ENCODE data around the gene ASPG.

Gene ASPG

GRCh38 chr14:104076743-104077142, 8.8 kb upstream of the ASPG start:
- no peak for DNase-seq

DNA sequence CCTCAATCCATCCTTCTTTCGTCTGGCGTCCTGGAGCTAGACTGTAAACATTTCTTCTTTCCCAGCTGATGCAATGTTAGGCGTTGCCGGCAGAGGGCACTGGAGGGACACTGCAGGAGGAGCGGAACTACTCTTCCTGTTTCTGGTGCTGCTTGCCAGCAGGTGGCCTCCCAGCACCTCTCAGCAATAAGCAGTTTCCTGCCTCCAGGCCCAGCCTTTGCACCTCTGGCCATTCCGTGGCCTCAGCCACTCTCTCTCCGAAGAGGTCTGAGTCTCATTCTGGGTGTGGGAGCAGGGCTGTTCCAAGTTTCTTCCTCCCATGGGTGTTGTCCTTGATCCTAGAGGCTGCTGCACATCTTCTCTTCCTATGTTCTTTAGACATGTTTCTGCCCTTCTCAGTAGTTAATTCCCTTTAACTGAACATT, 7.5 kb upstream of the ASPG start:
- peak; percentile 80 for DNase-seq

- no peak for DNase-seq
These were observed 4.9 kb upstream of the ASPG start for GRCh38 chr14:104080376-104081260.

- no peak for DNase-seq
These were observed 4.2 kb upstream of the ASPG start for GRCh38 chr14:104081261-104081835.

- DNase-seq = no peak
These were observed 3.5 kb upstream of the ASPG start for GRCh38 chr14:104081951-104082464.

DNA sequence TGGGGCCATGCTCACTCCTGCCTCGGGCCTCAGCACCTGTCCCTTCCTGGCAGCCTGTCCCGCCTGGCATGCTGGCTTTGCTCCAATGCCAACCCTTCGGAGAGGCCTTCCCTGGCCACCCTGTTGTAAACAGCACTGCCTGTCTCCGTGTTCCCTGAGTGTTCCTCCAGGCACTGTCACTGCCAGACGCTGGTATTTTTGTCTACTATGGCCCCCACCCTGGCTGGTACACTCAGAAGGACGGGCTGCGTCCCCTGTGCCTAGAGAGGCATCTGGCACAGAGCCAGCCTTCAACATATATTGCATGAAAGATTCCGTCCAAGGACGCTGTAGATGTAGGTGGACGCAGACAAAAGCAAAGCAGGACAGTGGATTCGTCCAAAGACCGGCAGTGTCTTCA, 2.7 kb upstream of the ASPG start:
- DNase-seq = no peak

DNA sequence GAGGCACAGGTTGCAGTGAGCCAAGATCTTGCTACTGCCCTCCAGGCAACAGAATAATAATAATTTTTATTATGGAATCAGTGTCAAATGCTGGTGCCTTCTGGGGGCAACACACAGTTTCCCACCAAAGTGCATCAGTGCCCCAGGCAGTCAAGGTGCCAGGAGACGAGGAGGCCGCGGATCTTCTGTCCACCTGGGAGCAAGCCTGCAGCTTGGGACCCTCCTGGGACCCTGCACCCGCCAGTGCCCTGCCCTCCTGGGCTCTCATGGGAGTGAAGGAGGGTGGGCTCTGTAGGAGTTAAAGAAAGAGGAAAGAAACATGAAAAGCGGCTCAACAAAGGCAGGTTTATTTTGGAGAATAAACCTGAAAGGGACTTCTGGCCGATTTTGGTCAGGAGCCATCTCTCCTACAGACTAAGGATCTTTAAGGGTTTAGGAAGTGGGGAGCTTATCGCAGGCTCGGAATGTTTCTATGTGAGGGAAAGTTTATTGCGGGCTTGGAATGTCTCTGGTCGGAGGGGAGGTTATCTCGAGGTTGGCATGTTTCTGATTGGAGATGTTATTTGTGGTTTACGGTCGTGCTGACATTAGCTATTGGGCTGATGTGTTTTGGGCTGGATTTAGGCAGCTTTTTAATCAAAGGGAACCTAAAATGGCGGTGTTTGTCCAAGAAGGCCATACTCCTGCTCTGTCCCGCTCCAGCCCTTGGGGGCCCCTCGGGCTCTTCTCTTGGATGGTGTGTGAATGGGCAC, 1.1 kb upstream of the ASPG start:
- DNase-seq = no peak

DNA sequence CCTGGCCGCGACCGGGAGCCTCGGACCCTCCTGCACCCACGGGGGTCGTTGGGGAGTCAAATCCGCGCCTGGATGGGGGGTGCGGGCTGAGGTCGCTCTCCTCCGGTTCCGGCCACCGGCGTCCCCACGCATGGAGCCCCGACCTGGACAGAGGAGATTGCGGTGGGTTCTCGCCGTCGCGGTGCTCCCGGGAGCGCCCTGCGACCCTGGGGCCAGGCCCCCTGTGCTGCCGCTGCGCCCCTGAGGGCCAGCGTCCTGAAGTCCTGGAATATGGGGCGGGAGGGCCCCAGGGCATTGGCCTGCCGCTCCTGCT, 345 bp downstream of the ASPG start:
- DNase-seq = no peak

DNA sequence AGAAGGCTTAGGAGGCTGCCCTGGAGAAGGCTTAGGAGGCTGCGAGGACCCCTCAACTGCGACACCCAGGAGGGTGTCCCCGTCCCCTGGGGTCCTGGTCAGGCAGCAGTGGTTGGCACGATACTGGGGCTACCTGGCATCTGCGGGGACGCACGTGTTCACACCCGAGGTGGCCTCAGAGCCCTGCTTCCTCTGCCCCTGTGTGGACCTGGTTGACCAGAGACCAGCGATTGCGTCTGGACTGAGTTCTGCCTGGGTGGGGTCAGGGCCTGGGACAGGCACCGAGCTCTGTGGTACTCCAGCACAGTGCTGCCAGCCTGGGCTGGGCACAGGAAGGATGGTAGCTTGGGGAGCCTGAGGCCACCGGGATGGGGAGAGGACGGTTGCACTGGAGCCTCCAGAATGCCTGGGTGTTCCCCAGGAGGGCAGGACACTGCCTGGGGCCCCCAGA, 735 bp downstream of the ASPG start:
- DNase-seq = no peak

DNA sequence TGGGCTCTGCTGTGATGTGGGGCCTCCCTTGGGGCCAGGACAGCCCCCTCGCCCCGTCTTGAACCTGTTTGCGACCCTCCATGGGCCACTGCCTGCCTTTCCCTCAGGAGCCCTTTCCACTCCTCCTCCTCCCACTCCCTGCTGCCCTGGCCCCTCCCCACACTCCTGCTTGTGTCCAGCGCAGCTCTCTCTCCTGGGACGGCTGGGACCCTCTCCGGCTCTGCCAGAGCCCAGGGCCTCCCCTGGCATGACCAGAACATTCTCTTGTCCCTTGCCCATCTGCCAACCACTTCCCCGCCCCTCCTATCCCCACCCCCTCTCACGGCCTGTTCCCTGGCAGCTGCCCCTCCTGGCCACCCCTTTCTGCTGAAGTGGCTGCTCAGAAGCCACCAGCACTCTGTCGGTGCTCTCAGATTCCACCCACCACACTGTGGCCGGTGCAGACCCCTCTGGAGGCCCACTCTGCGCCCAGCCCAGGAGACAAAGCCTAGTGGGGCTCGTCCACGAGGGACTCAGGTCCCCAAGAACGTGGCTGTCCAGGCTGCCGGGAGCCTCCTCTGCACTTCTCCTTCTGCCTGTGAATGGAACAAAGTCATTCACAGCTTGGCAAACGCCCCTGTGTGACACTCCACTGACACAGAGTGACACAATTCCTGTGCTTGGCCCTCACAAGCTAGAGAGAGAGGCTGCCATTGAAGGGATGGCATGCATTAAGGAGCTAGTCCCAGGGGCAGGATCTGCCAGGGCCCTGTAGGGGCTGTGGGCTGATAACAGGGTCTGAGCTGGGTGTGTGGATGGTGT, 1.4 kb downstream of the ASPG start:
- DNase-seq = no peak

- no peak for DNase-seq
These were observed 2.0 kb downstream of the ASPG start for GRCh38 chr14:104087505-104087904.

DNA sequence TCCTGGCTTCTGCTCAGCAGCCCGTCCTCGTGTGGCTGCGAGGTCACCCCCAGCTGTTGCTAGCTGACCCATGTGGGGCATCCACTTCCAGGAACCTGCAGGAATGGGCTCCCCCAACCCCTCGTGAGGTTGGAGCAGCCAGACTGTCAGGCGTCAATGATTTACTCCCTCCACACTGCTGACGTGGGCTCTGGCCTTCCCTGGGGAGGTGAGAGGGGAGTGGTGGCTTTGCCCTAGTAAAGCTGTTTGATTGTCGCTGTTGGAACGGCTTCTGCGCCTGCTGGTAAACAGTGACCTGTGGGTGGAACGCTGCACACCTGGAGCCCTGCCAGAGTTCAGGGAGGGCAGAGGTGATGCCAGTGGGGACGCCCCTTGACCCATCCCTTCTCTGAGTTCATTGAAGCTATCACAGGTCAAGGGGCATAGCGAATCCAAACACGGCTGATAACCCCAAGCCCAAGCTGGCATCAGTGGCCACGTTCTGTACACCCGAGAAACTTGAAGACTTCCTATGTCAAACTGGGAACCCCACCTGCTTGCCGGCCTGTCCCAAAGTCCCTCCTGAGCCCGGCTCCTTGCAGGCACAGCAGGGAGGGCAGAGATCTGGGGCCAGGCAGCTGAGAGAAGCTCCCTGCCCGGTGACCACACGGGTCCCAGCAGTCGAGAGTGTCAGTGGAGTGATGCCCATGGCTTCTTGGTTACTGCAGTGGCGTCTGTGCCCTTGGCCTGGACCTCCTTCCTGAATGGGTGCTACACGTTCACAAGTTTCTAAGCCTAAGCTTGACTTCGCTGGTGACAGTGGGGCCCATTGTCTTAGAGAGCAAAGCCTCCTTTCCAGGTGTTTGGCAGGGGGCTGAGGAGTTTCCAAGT, 2.7 kb downstream of the ASPG start:
- DNase-seq = no peak

DNA sequence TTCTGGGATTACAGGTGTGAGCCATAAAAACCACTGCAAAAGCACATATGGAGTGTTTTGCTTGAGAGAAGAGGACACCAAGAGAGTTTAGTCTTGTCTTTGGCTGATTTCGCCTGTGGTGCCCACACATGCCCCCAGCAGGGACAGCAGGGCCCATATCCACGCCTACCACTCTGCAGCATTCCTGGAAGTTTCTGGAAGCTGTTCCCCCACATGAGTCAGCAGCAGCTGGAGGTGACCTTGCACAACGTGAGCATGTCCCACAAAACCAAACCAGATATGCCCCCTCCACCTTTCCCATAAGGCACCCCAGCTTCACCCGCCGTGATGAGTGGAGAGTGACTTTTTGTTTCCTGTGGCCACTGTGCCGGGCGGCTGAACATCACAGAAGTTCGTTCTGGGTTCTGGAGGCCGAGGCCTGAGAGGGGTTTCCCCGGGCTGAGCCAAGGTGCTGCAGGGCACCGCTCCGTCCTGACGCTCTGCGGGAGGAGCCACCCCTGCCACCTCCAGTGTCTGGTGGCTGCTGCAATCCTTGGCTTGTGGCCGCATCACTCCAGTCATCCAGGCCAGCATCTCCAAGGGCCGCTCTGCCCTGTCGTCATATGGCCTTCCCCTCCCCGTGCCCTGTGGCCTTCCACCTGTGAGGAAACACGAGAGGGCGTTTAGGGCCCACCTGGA, 4.7 kb downstream of the ASPG start:
- no peak for DNase-seq

DNA sequence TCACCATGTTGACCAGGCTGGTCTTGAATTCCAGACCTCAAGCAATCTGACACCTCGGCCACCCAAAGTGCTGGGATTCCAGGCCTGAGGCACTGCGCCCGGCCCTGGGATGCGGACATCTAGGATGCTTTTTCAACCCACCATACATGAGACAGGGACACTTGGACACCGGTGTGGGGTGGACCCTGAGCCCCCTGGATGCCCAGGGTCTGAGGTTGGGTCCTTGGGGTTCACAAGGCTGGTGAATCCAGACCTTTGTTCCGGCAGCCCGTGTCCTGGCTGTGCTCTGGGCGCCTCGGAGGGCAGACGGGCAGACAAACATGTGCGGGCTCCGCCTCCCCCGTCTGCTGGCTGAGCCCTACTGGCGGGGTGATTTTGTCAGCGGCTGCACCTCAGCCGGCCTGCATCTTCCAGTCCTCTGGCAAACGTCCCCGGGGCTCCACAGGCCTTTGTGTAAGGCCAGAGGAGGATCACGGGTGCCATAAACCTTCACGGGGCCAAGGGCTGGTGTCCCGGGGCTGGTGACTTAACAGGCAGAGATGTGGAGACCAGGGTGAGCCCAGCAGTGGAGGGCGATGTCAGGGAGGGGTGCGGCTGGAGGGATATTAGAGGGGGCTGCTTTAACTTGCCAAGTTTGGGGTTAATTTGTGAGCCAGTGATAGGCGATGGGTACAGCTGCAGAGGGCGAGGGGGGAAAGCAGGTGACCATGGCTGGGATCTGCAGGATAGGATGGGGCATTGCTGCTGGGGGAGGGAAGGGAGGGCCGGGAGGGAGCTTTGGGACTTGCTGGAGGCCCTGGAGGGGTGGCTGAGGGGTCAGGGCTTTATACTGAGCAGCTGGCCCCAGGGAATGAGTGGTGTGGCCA, 5.8 kb downstream of the ASPG start:
- no peak for DNase-seq

DNA sequence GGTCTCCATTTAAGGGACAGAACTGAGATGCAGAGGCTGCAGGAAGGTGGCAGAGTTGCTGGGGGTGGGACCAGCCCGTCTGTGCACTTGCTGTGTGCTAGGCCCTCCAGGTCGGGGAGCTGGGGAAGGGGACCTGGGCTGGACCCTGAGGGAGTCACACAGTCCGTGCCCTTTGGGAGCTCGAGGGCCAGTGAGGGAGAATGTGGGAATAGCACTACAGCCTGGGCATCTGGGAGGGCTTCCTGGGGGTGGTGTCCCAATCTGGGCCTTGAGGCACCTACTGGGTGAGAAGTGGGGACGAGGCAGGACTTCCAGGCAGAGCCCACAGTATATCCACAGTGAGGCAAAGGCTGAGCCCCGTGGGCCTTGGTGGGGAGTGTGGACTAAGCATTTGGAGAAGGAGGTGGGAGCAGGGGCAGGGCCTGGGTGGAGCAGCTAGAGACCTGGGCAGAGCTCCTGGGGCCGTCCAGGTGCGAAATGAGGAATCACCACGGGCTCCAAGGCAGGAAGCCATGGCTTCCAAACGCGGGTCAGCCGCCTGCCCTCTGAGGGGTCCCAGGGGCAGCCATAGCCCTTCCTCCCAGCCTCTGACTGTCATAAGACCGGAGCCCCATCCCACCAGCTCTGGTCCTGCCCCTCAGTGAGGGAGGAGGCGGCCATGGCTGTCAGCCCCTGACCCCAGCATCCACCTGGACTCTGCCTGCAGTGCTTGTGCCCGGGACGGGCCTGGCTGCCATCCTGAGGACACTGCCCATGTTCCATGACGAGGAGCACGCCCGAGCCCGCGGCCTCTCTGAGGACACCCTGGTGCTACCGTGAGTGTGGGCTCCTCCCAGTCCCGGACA, 6.6 kb downstream of the ASPG start:
- no peak for DNase-seq

DNA sequence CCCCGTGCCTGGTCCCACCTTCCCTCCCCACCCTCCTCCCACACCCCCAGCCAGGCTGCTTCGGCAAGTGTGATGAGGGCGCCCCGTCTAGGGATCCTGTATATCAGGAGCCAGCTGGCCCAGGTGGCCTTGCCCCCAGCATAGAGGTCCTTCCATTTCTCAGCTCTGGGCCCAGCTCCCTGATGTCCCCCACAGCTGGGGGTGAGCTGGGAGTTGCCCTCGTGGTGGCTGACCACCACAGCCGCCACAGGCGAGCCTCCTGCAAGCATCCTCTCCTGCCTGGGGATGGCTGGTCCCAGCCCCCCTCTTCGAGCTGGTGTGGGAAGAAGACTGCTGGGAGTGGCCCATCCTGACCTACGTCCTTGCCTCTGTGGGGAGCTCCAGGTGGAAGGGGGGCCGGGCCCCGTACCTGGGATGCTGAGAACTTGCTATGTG, 7.4 kb downstream of the ASPG start:
- DNase-seq = no peak

DNA sequence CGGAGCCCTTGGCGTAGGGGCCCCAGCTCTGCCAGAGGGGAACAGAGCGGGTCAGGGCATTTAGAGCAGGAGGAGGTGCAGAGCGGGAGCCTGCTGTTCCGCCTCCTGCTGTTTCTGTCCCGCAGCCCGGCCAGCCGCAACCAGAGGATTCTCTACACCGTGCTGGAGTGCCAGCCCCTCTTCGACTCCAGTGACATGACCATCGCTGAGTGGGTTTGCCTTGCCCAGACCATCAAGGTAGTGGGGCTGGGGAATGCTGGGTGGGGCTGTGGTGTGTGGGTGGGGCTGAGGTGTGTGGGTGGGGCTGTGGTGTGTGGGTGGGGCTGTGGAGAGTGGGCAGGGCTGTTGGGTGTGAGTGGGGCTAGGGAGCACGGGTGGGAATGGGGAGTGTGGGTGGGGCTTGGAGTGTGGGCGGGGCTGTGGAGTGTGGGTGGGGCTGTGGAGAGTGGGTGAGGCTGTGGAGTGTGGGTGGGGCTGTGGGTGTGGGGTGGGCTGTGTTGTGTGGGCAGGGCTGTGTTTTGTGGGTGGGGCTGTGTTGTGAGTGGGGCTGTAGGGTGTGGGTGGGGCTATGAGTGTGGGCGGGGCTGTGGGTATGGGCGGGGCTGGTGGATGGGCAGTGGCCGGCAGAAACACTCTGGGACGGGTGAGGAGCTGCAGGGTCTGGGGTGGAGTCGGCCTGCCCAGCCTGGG, 8.0 kb downstream of the ASPG start:
- DNase-seq = no peak

DNA sequence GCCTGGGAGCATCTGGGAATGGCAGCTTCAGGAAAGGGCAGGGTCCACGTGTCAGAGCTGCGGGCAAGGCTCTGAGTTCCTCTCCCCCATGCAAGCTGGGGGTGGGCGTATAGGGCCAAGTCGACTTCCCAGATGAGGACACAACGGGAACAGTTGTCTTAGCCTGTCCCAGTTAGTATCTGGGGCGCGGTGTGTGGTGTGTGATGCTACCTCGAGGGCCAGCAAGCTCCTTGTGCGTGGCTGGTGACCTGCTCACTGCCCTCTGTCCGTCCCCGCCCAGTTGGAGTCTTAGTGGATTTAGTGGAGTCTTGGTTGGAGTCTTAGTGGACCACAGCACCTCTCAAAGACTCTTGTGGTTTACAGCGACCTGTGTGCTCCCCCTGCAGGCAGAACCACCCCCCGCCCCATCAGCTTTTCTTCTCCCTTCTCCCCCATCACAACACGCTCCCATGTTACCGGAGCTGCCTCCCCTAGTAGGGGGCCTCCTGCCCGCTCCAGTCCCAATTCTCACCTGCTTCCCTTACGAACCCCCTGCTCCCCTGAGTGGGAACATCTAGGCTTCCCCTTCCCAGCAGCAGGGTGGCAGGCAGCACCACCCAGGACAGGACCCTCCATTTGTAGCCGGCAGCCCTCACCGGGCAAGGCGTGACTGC, 8.7 kb downstream of the ASPG start:
- no peak for DNase-seq

Measured in NCI-H526 treated with DMSO at 0.1 percent for 48 hours (cell line).